Left hindlimb (tissue), 1 donor: ENCODE measurements around the gene KIAA1671.
"Not testable (repeated sequence)": the region's sequence is repeated elsewhere in the genome, so short reads cannot be mapped to it uniquely, and the experiment has no call there.

ENCODE experiments used
- DNase-seq: peaks from one replicate; pipeline ENCODE4 v3.0.0-alpha.2; 2018

The KIAA1671 gene

DNA sequence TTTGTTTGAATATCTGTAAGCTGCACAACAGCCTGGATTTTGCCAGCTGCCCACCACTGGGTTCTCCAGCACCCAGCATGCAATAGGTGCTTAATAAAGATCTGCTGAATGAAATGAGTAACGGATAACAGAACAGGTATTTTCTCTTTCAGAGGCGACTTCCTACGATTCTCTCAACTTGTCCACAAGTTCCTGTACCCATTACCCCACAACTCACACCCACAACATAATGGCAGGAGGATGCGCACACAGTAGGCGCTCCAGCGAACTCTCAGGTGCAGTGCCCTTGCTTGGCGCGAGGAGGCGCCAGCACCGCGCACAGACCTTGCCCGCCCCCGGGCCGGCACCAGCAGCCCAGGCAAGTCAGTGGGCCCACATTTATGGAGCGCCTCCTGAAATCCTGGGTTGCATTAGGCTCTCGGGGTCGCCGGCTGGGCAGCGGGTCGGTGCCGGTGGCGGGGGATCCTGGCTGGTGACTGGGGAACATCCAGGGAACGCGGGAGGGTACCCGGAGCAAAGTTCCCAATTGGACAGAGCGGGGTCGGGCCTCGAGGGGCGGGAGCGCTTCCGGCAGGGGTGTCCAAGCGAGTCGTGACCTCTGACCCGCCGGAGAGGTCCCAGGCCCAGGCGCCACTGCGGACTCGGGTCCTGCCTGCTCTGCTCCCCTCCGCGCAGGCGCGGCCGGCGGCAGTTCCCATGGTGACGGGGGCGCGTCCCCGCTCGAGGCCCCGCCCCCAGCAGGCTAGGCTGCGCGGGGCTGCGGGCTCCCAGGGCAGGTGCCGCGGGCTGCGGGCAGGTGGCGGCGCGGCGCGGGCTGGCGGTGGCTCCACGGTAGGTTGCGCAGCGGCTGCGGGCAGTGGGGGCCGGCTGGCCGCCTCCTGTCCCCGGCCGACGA is at the start of gene KIAA1671:
KIAA1671 (plus strand) TSS at position 775 of the 895 bp plus-strand sequence. CDS start 75,284 bp downstream, outside the sequence.
- peak; percentile 84 for DNase-seq

DNA sequence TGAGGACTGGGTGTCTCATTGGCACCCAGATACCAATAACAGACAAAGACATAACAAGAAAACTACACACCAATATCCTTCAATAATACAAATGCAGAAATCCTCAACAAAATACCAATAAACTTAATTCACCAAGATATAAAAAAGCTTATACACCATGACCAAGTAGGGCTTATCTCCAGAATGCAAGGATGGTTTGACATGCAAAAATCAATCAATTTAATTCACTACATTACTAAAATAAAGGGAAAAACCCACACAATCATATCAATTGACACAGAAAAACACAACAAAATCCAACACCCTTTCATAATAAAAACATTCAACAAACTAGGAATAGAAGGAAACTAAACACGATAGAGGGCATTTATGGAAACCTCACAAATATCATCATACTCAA is 46.6 kb upstream of the KIAA1671 start:
- DNase-seq: no peak

- DNase-seq: not testable (repeated sequence)
Measured at GRCh38 chr22:24907101-24907500, 45.4 kb upstream of the KIAA1671 start.

DNA sequence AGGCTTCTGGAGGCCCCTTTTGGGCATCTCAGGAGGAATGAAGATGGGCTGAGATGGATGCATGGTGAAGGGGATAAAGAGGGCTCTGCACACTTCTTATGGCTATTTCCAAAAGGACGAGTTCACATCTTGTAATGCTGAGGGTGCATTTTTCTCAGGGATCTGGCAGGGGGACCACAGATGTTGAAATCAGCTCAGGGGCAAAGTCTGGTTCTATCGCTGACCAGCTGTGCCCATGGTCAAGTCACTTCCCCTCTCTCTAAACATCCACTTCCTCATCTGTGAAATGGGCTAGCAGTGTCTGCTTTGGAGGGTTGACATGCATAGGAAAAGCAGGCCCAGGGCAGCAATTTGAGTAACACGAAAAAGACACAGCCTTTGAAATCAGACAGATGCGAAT is 32.5 kb upstream of the KIAA1671 start:
- no peak for DNase-seq

GRCh38 chr22:24925586-24926427 is 26.7 kb upstream of the KIAA1671 start:
- no peak for DNase-seq

GRCh38 chr22:24926428-24926725 is 26.1 kb upstream of the KIAA1671 start:
- DNase-seq: no peak

DNA sequence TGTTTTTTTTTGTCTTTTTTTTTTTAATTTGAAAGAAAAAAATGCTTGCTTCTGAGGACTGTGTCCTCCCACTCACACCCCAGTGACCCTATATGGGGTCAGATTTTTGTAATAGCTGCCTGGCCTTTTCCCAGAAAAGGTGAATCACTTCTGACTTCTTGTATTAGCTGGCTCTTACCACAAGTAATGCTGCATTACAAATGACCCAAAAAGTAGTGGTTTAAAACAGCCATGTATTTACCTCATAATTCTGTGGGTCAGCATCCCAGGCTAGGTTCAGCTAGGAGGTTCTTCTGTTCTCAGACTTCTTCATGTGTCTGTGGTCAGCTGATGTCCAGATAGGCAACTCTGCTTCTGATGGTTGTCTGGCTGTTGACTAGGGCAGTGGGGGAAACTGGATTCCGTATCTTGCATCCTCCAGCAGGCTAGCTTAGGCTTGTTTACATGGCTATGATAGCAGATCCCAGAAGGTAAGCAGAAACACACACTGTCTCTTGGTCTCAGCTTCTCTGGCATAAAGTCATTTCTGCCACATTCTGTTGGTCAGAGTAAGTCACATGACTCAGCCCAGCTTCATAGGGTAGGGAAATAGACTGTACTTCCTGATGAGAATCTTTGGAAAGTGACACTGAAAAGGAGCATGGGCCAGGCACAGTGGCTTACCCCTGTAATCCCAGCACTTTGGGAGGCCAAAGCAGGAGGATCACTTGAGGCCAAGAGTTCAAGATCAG is 25.5 kb upstream of the KIAA1671 start:
- DNase-seq: no peak

GRCh38 chr22:24928322-24928721 is 24.2 kb upstream of the KIAA1671 start:
- no peak for DNase-seq

- DNase-seq: no peak
Measured at GRCh38 chr22:24930678-24931077, 21.8 kb upstream of the KIAA1671 start.

DNA sequence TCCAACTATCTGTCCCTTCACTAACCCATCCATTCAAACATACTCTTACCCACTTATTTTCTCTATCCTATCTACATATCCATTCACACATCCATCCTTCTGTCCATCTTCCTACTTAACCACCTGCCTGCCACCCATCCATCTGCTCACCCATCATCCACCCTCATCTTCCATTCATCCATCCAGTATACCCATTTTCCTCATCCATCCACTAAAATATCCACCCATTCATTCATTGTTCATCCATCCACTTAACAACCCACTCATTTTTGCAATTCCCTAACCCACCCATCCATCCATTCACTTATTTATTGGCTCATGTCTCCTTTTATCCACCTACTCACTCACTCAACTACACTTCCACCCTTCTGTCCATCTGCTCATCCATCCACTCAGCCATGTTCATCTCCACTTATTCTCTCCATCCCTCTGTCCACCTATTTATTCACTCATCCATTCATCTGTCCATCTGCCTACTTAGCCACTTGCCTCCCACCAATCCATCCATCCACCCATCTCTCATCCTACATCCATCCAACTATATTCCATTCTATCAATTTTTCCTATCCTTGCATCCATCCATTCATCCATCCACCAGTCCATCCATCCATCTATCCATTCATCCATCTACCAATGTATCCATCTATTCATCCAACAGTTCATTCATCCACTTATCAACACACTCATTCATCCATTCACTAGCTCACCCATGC is 16.6 kb upstream of the KIAA1671 start:
- no peak for DNase-seq

DNA sequence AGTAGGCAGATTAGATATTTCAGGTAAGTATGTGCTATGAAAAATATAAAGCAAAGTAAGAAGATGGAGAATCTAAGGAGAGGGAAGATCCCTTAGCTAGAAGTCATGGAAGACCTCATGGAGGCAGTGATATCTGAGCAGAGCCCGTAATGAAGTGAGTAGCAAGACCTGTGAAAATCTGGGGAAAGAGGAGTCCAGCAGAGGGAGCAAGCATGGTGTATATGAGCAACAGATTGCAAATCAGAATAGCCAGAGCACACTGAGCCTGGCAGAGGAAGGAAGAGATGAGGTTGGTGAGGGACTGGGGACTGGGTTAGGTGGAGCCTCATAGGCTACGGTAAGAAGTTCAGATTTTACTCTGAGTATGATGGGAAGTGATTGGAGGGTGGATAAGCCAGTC is 15.4 kb upstream of the KIAA1671 start:
- no peak for DNase-seq

- DNase-seq: no peak
Measured at GRCh38 chr22:24938741-24939341, 13.7 kb upstream of the KIAA1671 start.

GRCh38 chr22:24942301-24942700 is 10.2 kb upstream of the KIAA1671 start:
- no peak for DNase-seq

DNA sequence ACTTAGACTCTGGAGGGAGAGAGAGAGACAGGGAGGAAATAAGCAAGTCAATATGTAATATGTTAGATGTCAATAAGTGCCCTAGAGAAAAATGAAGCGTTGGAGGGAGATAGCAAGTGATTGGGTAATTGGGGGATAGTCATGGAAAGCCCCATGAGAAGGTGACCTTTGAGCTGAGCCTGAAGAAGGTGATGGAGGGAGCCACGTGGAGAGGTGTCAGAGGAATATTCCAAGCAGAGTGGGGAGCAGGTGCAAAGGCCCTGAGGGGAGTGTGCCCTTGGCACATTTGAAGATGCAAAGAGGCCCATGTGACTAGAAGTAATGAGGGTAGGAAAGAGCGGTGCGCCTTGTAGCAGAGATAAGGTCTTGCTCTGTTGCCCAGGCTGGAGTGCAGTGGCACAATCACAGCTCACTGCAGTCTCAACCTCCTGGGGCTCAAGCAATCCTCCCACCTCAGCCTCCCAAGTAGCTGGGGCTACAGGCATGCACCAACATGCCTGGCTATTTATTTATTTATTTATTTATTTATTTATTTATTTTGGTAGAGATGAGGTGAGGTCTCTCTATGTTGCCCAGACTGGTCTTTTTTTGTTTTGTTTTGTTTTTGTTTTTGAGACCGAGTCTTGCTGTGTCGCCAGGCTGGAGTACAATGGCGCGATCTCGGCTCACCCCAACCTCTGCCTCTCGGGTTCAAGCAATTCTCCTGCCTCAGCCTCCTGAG is 8.1 kb upstream of the KIAA1671 start:
- no peak for DNase-seq

GRCh38 chr22:24945430-24945829 is 7.1 kb upstream of the KIAA1671 start:
- DNase-seq: no peak

GRCh38 chr22:24947383-24947782 is 5.1 kb upstream of the KIAA1671 start:
- DNase-seq: no peak

GRCh38 chr22:24947881-24948280 is 4.6 kb upstream of the KIAA1671 start:
- no peak for DNase-seq

- DNase-seq: no peak
Measured at GRCh38 chr22:24948356-24949202, 3.9 kb upstream of the KIAA1671 start.

GRCh38 chr22:24950272-24950902 is 2.1 kb upstream of the KIAA1671 start:
- DNase-seq: no peak

DNA sequence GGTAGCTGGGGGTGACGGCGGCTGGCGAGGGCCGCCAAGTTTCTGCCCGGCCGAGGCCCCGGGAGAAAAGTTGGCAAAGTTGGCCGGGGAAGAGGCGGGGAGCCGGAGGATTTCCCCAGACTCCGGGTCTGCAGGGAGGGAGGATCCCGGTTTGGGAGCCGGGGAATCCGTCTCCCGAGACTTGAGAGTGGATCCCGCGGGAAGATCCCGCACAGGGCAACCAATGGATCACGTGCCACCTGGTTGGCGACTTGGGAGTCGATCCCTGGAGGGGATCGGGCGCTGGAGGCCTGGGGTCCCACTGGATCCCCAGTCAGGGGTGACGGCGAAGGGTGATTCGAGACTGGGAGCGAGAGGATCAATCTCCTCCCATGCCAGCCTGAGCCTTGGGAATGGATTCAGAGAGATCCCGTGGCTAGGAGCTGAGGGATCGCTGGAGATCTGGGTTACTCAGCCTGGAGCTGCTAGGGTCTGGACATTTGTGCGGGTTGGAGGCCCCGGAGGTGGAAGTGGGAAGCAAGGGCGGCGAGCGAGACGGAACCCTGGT is 394 bp downstream of the KIAA1671 start:
- DNase-seq: no peak
